Skeletal muscle satellite cell (primary cell): ENCODE results near the gene EPHB1. TPM values are rescaled to one million over a fixed set of nuclear protein-coding genes. Genes with fewer than 3 reads are reported as not detected.

Experiments used
- H3K27me3 ChIP-seq: 2 replicates; pipeline ENCODE4 v1.7.0; 2013; ENCODE audit warnings: low read length; ENCODE audit not compliant: control insufficient read depth, insufficient read depth
- H3K36me3 ChIP-seq: 2 replicates; pipeline ENCODE4 v1.7.0; 2013; ENCODE audit warnings: mild to moderate bottlenecking, control low read depth, low read length; ENCODE audit not compliant: insufficient read depth
- H3K4me1 ChIP-seq: 2 replicates; pipeline ENCODE4 v1.7.0; 2013; ENCODE audit warnings: low read length; ENCODE audit not compliant: control insufficient read depth, insufficient read depth
- H3K4me2 ChIP-seq: 2 replicates; pipeline ENCODE4 v1.7.0; 2013; ENCODE audit warnings: mild to moderate bottlenecking, low read length
- H3K4me3 ChIP-seq: 2 replicates; pipeline ENCODE4 v1.7.0; 2013; ENCODE audit warnings: low read length
- H3K9ac ChIP-seq: 2 replicates; pipeline ENCODE4 v1.7.0; 2013; ENCODE audit warnings: mild to moderate bottlenecking, low read depth, low read length, moderate library complexity
- H3K9me3 ChIP-seq: replicated peaks from 2 replicates; pipeline ENCODE4 v1.7.0; 2013; ENCODE audit warnings: mild to moderate bottlenecking, control low read depth, low read length
- small RNA-seq: library from RNA; depleted of rRNA; stranded (forward); fragments of <200 nt; gene quantifications from one replicate; pipeline ENCODE3, GENCODE V24; 2012

EPHB1 gene

DNA sequence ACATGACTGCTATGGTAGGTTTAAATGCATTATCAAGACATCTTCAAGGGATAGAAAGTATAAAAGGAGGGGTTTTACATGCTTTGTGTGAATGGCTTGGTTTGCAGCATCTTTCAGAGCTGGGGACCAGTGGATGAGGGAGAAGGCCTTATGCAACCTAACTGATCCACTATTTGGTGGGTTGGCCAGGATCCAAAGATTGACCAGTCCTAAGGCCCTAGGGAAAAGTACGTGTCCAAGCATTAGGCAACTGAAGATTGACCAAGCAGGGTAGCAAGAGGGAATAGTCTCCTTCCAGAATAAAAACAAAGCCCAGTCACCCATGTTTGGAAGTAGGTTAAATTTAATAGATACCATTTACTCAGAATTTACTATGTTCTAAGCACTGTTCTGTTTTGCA, 509.3 kb downstream of the EPHB1 start:
- H3K9ac ChIP-seq = no peak overlapping the region
- no peaks in the 10 kb centered on the region for H3K36me3 ChIP-seq
- no peaks in the 10 kb centered on the region for H3K27me3 ChIP-seq
- no peak overlapping the region for H3K4me3 ChIP-seq
- no peak overlapping the region for H3K4me2 ChIP-seq
- H3K9me3 ChIP-seq = no peaks in the 10 kb centered on the region
- no peaks in the 10 kb centered on the region for H3K4me1 ChIP-seq

Small RNAs within 50 kb of the gene (small RNA-seq; reads per million reads assigned to genes)
- 0.84 reads per million, percentile 20 among the genes with 10 or more reads in this experiment for gene RNA5SP141
- not detected for gene RNU6-1174P
